Neural progenitor cell (in vitro differentiated cells): ENCODE measurements around the gene HS3ST3A1.

Experiments
- CTCF ChIP-seq: fragments of 200-600 bp; sonication (generic); IDR thresholded peaks from 2 replicates; pipeline ENCODE4 v1.5.1; 2017; ENCODE audit warnings: antibody characterized with exemption, mild to moderate bottlenecking
- EZH2 ChIP-seq: fragments of 200-600 bp; sonication (generic); IDR thresholded peaks from 2 replicates; pipeline ENCODE4 v1.6.1; 2017; ENCODE audit warnings: antibody characterized with exemption, mild to moderate bottlenecking, moderate library complexity
- EZH2phosphoT487 ChIP-seq: fragments of 200-600 bp; sonication (generic); IDR thresholded peaks from 2 replicates; pipeline ENCODE4 v1.6.1; 2017; ENCODE audit warnings: antibody characterized with exemption

- TF ChIP-seq CTCF (no peak), EZH2phosphoT487 (no peak), EZH2 (no peak)
Observed at GRCh38 chr17:13590441-13590840, 11.3 kb downstream of the HS3ST3A1 start.
